HG03135 (cell line): Measurements from ENCODE around the gene FARS2.

ENCODE experiments used
- ATAC-seq: cut with Tn5 transposase; IDR thresholded peaks from one replicate; pipeline ENCODE4 v1.9.1; 2021; ENCODE audit warnings: mild to moderate bottlenecking, moderate library complexity; ENCODE audit not compliant: unreplicated experiment

FARS2 gene

DNA sequence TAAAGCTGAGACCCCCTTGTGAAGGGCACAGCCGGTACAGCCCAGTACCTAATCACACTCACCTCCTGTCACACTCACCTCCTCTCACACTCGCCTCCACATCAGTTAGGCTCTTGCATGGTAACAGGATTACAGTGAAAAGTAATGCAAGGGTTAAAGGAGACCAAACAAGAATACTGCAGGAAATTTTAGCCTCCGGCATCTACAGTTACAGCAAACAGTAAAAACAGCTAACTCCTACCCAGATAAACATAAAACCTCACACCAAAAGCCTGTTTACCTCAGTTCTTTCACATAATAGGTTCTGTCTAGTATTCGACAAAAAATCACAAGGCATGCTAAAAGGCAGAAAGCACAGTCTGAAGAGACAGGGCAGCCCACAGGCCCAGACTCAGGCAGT, 55.6 kb downstream of the FARS2 start:
- ATAC-seq, result no peak

DNA sequence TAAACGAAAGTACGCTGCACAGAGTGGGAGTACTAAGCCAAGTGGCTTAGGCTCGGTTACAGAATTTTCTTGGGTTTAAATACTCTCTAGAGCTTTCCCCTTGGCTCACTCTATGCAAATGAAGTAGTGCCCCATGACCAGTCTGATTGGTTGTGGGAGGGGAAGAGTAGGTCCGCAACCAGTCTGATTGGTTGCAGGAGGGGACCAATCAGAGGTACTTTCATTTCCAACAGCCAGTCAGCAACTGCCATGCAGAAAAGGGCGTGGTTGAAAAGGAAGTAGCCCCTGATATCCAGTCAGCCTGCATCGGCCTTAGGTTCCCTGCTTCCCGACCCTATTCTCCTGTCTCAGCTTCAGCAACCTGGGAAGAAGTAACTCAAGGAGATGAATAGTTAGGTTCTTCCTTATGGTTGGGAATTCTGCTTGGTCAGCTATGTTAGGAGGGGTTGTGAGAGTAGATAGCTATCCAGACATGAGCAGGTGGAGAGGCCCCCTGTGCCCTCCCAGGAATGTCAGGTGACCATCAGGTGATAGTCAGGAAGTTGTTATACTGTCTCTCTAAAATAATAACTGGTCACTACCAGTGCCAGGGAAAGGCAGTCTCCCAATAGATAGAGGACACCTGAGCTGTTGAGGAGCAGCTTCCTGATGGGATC, 57.4 kb downstream of the FARS2 start:
- no peak for ATAC-seq

DNA sequence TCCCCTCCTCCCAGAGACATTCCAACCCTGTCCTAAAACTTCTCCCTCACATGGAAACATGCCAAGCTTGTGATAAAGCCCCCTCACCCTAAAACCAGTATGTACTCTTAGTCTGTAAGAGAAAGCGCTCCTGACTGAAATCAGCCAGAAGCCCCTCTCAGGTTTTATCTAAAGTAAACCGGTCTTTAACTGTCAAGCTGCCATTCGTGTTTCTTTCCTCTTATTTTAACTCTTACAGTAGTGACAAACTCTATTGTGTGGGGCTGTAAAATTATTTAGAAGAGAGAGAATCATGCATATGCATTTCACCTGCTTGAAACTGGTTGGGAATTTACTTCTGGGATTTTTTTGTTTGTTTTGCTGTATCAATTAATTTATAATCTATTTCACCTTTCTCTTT, 62.7 kb downstream of the FARS2 start:
- no peak for ATAC-seq

DNA sequence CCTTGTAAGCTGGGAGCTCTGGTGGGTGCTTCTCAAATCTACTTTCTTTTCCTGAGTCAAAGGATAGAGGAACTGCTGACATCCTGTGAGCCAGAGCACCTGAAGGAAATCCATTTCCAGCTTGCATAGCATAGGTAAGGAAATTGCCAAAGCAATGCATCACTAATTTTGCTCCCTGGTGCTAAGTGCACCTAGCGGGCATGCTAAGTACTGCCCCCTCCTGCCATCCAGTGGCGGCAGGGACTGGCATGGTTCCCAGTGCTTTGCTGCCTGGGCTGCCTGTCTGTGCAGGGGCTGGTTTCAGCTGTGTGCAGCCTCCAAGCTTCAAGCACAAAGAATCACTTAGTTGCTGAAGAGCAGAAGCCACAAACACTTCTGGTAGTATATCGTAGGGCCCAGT, 63.9 kb downstream of the FARS2 start:
- no peak for ATAC-seq

DNA sequence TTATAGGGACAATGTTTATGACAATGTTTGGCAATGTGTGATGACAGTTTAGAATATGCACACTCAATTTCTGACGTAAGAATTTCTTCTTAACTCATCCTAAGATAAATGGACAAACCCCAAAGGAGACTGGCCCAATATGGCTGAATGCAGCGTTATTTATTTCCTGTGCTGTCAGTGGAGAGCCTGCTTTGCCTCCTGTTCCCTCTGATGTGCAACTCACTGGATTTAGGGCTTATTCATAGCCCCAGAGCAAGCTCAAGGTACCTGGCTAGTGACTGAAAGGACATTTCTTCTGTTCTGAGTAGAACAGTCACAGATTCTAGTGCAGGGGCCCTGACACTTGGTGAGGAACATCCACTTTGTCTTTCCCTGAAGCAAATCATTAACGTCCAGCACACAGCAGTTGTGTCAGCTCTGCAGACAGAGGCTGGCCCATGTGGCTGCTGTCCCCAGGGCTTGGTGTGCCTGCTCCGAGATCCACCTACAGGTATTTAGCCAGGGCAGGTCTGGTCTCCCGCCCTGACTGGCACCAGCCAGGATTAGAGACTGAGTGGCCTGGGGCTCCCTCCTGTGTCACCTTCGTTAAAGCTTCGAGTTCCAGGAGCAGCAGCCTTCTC, 64.8 kb downstream of the FARS2 start:
- ATAC-seq, result no peak

DNA sequence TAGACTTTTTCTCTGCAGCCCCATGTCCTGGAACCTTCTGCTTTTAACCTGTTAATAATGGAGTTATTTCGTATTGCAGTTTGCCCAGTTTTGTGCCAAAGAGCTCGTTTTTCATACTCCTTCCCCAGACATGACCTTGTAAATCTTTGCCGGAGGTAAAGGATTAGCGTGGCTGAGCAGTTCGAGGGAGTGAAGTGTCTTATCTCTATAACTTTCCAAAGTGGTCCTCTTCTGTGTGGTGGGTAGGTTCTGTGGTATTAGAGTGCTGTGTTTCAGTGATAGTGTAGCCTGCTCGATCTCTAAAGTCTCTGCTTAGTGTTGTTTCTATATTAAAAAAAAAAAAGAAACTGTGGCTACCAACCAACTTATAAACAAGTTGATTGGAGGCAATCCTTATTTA, 67.5 kb downstream of the FARS2 start:
- ATAC-seq, result no peak

DNA sequence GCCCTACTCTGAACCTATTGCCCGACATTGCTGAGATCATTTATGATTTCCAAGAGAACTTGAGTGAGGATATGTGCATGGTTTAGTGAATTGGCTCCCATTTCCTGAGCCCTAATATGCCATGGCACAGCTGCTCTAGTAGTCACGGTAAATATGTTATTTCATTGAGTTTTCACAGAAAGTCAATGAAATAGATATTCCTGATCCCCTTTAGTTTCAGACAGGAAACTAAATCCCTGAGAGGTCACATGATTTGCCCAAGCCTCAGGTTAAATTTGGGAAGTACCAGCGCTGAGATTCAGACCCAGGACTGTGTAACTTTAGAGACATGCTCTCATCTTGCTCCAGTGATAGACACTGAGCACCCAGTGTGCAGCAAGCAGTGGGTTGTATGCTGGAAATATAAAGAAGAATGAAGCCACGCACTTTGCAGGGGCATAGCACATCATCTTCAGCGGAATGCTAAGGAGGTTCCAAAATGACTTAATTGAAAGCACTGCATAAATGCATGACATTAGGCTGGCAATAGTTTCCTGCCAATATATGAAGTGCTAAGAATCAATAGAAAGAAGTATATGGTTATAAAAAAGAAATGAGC, 70.6 kb downstream of the FARS2 start:
- no peak for ATAC-seq

DNA sequence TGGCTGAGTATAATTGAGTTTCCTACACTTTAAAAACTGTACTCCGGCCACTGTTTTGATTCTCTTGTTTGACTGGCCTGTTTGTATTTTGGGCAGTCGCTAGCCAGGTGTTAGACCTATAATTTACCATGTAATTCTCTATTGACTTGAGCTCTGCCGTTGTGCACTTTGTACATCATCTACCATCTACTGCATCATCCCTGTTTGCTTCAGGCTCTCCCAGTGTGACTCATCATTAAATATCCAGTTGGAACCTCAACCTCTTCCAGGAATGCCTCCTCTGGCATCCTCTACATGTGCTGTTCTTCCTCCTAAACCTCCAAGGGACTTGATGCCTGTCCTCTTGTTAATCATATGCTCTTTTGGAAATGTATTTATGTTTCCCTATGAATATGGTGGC, 72.3 kb downstream of the FARS2 start:
- ATAC-seq, result no peak

DNA sequence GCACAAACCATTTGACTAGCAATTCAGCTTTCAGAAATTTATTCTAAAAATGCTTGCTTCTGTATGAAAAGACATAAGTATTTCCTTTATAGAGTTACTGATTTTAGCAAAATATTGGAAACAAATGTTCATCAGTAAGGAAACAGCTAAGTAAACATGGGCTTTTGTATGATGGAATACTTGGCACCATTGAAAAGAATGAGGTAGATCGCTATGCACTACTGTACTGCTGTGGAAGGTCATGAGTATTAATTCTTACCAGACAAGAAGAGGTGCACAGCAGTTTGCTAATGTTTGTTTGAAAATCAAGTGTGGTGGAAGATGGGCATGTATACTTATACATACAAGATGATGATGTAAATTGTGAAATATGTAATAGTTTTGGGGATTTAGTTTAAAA, 73.0 kb downstream of the FARS2 start:
- ATAC-seq, result no peak

DNA sequence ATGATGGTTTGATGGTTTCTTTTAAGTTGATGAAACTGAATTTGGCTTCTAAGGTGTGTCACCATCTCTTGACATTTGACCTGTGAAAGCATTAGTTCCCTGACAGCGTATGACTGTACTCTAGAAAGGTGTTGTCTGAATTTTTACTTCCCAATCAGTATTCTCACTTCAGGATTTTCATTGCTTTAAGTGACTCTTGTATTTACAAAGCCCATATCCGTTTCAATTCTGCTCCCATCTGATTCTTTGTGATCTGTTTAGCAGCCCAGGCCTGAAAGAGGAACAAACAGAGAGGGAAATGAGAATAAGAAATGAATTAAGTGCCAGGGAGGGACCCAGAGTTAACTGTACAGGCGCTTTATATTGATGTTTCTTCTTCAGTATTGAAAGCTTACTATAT, 73.7 kb downstream of the FARS2 start:
- no peak for ATAC-seq

DNA sequence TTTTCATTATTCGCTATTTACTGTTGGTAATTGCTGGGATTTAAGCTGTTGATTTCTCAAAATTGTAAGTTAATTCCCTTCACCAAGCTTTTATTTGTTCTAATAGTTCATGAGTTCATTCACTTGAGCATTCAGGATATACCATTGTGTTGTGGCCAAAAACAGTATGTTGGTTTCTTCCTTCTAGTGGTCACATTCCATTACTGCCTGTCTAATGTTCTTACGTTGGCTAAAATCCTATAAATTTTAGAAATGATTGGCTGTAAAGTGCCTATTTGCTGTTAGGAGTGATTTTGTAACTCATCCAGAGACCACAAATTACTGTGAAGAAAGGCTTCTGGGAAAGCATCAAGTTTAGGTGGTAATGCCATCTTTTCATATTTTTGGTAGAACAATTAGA, 76.3 kb downstream of the FARS2 start:
- no peak for ATAC-seq

DNA sequence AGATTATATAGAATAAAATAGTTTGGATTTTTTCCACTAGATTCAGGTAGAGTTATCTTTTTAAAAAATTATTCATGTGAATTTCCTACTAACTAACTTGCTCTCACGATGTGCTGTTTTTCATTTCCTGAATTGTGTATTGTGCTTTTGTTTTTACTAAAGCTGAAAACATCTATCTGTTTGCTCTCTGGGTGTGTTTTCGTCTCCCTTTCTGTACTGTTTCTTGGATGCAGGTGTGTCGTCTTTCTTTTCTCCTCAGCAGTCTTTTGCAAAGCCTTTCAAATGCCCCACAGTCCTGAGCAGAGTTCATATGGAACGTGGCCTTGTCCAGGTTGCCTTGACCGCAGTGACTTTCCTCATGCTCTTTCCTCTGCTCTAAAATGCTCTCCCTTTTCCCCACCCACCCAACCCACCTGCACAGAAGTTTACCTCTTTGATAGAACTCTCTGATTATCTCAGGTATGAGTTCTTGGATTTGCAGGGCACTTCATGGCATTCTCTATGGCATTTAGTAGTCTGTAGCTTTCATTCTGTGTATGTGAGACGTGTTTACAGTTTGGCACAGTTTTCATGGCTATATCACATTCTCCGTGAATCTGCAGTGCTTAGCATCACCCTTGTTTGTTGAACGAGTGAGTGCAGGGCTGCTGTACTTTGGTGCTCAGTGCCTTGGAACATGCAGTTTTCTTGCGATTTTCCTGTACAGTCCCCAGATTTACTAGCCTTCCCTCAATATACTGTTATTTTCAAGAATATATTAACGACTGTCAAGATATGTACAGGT, 77.1 kb downstream of the FARS2 start:
- ATAC-seq, result no peak

DNA sequence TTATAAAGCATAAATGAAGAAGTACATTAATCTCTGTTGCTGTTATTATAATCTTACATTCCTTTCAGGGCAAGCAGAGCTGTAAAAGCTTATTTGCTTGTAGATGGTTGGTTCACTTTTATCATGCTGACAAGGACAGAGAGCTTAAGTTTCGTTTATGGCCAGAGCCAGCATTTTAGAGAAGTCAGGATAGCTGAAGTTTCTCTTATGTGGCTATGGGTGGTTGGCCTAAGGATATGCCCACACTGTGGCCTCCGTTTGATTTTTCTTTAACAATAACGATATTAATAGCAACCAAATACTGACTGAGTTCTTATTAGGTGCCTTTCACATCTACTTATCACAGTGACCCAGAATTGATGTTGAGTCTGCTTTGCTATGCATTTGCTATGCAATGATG, 78.5 kb downstream of the FARS2 start:
- no peak for ATAC-seq

DNA sequence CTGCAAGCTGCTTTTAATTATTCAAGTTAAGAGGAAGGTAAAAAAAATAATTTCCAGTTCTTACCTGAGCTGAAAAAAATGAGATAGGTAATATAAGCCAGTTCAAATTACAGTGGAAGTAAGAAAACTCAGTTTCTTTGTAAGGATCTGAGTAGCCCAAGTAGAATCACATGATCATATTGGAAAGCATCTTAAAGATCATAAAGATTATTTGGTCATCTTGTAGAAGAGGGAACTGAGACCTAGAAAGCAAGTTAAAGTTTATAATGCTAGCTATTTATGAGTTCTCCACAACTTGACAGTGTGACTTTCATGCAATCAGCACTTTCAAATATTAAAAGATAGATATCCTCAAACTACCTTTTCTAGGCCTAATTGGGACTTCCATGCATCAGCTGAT, 80.5 kb downstream of the FARS2 start:
- no peak for ATAC-seq

DNA sequence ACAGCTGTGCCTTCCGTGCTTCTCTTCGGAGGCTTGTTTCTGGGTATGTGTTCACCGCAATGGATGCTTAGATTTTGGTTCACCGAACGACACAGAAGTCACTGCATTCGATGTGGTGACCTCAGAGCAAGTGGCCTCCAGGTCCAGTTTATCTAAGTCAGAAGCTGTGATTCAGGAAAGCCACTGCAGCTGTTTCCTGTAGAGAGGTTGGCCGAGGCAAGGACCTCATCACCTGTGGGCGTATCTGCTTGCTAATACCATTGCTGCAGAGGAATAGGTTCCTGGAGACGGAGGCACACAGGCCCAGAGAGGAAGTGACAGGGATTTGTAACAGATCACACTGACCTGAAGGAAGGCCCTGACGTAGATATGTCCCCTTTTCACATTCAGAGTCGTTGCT, 82.7 kb downstream of the FARS2 start:
- no peak for ATAC-seq

DNA sequence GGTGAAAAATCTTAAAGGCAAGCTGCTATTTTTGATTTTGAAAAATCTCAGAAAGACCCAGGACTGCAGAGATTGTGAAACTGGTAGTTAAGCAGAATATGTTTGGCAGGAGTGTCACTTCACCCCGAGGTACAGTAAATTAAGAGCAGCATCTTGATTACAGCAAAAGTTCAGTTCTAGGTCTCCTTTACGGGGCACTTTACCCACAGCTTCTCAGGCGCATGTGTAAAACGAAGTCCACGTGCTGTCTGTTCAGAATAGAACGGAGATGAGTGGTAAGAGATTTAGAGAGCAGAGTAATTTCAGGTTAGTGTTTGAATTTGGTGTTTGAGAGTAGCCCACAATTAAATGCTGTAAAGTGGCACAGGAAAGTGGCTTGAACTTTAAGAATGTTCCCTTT, 84.0 kb downstream of the FARS2 start:
- no peak for ATAC-seq

DNA sequence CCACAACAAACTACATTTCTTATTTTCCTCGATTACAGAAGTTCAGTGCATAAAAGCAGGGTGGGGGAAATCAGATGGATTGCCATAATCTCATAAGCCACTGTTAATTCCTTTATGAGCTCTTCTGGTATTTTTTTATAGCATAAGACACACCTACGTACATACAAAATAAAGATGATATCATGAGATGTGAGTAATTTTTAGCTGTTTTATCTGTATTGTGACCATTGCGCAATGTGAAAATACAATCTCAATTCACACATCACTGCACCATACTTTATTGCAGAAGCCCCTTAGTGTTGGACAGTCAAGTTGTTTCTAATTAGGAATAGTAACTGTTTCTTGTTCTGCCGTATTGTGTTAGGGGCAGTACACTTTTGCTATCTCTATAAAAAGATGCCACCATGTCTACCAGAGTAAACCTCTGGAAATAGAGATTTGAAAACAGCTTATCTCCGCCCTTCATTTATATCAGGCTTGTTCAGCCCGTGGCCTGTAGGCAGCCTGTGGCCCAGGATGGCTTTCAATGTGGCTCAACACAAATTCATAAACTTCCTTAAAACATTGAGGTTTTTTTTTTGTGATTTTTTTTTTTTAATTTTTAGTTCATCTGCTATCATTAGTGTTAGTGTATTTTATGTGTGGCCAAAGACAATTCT, 90.4 kb downstream of the FARS2 start:
- ATAC-seq, result no peak

DNA sequence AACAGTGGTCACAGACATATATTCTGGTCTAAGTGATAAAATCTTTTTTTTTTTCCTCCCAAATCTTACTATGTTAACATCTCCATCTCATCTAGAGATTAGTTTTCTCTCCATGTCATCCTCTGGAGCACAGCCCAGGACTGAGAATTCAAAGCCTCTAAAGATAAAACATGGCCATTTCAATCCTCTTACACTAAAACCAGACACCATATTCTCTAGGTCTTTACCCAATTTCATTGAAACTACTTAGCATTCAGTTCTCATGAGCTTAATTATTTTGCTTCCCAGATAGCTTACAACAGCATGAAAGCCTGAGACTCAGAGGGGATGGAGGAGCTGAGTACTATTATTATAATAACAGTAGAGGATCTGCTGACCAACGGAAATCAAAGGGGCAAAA, 92.7 kb downstream of the FARS2 start:
- ATAC-seq, result no peak

DNA sequence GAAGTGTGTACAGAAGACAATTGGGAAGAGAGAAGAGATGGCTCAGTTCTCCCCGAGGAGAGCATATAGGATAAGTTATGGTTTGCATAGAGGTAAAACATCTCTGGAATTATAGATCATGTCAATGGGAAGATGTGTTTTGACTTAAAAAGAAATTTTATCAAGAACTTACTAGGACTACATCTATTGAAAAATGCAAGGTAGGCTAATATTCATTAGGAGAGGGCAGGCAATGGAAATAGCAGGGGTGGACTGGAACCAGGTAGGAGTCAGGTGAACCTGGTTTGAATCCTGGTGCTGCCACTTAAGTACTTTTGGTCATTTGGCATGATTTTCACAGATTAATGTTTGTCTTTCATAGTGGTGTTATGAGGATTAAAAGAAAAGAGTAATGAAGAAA, 96.2 kb downstream of the FARS2 start:
- no peak for ATAC-seq

DNA sequence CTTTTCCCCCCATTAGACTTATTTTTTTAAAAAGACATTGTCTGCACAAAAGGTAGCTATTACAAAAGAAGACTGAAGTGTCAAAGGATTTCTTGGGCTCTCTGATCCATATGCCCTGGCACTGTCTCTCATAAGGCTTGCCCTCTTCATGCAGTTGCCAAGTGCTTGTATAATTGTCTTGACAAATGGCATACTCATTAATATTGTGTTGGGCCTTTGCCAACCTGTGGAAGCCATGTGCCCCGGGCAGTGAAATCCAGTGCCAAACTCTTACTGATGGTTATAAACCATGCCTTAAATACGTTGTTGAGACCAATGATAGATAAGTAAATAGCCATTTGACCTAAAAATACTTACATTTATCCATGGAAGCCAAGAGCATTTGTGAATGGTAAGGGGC, 98.1 kb downstream of the FARS2 start:
- ATAC-seq, result no peak

DNA sequence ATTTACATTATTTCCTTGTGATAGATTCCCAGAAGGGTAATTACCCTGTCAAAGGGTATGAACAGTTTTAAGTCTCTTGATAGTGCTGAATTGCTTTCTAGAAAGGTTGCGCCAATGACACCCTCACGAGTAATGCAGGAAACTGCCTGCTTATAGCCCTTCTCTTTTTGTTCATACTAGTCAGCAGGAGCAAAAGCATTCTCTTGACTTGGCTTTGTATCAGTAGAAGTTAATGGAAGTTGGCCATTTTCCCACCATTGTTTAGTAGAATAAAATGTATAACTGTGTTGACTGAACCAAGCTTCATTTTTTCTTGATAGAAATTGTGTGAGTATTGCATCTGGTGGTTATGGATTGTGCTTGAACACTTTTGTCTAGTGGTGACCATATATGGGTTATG, 100.1 kb downstream of the FARS2 start:
- no peak for ATAC-seq
